Activated CD4-positive, alpha-beta memory T cell treated with anti-CD3 and anti-CD28 coated beads, Interleukin-2, amount 10 ng/mL, durations not matched to agents 7 days and 5 days (primary cell): ENCODE results near the gene CIT. TPM values are rescaled to one million over a fixed set of nuclear protein-coding genes. Genes with fewer than 3 reads are reported as not detected.

Source experiments
- CTCF ChIA-PET: fragments of 350-600 bp; sonication (Branson Sonifier 250); formaldehyde crosslinking; loops from one replicate; lab custom pipeline; 2021; ENCODE audit warnings: antibody characterized with exemption, inconsistent platforms; lab: Charles Lee
- POLR2A ChIA-PET: fragments of 350-600 bp; sonication (Branson Sonifier 250); formaldehyde crosslinking; loops from one replicate; lab custom pipeline; 2021; ENCODE audit warnings: antibody characterized with exemption; lab: Charles Lee
- DNase-seq: peaks from one replicate; pipeline ENCODE4 v3.0.0-alpha.2; 2020
- H3K27ac Mint-ChIP-seq: one replicate; pipeline ENCODE4 v1.8.0; 2021; ENCODE audit warnings: mild to moderate bottlenecking, mixed read lengths
- H3K27me3 Mint-ChIP-seq: one replicate; pipeline ENCODE4 v1.8.0; 2021; ENCODE audit warnings: mixed read lengths
- H3K36me3 Mint-ChIP-seq: one replicate; pipeline ENCODE4 v1.8.0; 2021; ENCODE audit warnings: low read depth, mixed read lengths
- H3K4me1 Mint-ChIP-seq: one replicate; pipeline ENCODE4 v1.8.0; 2021; ENCODE audit warnings: mixed read lengths
- H3K4me3 Mint-ChIP-seq: one replicate; pipeline ENCODE4 v1.8.0; 2021; ENCODE audit warnings: mild to moderate bottlenecking, mixed read lengths
- H3K9me3 Mint-ChIP-seq: one replicate; pipeline ENCODE4 v1.8.0; 2021; ENCODE audit warnings: mixed read lengths
- total RNA-seq, 2 experiments: library from RNA; stranded (reverse); gene quantifications; one replicate each; pipeline ENCODE4 v1.2.3, GENCODE V29; 2021

The CIT gene
- total RNA-seq, 2 experiments from 2014 or later: 92.8 to 100 TPM

GRCh38 chr12:119780786-119781434, 96.2 kb downstream of the CIT start:
- Mint-ChIP-seq H3K4me1 (peaks cover 13% of the 10 kb centered on the region), H3K9me3 (no peaks in the 10 kb centered on the region), H3K36me3 (peaks cover 69% of the 10 kb centered on the region), H3K4me3 (no peak overlapping the region), H3K27me3 (no peaks in the 10 kb centered on the region), H3K27ac (no peak overlapping the region)
- no peak for DNase-seq
- CTCF ChIA-PET: interaction anchor here (1.0 to 2.4 kb wide), 3 partner anchors 11 to 113 kb away, joined by 3 to 6 read pairs (median 3); partner anchors contain the start of gene PRKAB1
- POLR2A ChIA-PET: no interaction called here

- CTCF ChIA-PET: no interaction called here
- Mint-ChIP-seq H3K4me1 (no peaks in the 10 kb centered on the region), H3K9me3 (no peaks in the 10 kb centered on the region), H3K27me3 (no peaks in the 10 kb centered on the region), H3K4me3 (no peak overlapping the region), H3K36me3 (peaks cover 58% of the 10 kb centered on the region), H3K27ac (no peak overlapping the region)
- POLR2A ChIA-PET: no interaction called here
- no peak for DNase-seq
Measured at GRCh38 chr12:119775246-119775895, 101.7 kb downstream of the CIT start.

DNA sequence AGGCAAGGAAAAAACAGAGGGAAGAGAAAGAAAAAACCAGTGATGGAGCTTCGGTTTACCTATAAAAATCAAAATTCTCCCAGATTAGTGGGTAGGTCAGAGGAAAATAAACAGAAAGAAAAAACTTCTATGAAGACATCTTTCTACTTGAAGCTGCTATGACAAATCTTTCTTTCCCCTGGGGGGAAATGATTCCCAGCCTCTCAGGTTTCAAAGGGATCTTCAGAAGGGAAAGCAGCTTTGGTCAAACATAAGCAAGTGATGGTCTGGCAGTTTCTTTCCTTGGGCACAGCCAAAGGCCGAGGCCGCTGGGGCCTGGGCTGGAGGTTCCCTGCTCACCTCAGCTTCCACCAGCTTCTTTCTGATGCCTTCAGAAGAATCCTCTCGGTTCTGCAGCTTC, 104.7 kb downstream of the CIT start:
- H3K4me1 Mint-ChIP-seq: no peaks in the 10 kb centered on the region
- H3K27ac Mint-ChIP-seq: no peak overlapping the region
- H3K27me3 Mint-ChIP-seq: no peaks in the 10 kb centered on the region
- no peak for DNase-seq
- H3K4me3 Mint-ChIP-seq: no peak overlapping the region
- no peaks in the 10 kb centered on the region for H3K9me3 Mint-ChIP-seq
- ChIA-PET POLR2A (no interaction called here), CTCF (no interaction called here)
- peaks cover 60% of the 10 kb centered on the region for H3K36me3 Mint-ChIP-seq

DNA sequence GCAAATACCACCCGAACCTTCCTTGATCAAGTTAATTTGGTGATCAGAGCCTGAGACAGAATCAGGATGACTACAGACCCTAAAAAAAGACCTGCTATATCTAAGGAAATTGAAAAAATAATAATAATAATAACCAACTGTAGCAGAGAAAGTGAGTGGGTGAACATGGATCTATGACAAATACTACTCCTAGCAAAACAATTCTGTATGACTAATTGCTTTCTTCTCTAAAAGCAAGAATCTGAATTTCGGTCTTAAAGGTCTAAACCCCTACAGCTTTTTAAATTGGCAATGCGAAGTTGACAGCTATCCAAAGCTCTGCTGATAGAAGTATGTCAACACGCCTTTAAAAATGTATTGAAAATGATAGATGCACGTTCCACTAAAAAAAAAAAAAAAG, 107.0 kb downstream of the CIT start:
- no peaks in the 10 kb centered on the region for H3K4me1 Mint-ChIP-seq
- ChIA-PET POLR2A (no interaction called here), CTCF (no interaction called here)
- no peak overlapping the region for H3K27ac Mint-ChIP-seq
- H3K9me3 Mint-ChIP-seq: no peaks in the 10 kb centered on the region
- H3K27me3 Mint-ChIP-seq: no peaks in the 10 kb centered on the region
- no peak for DNase-seq
- H3K4me3 Mint-ChIP-seq: no peak overlapping the region
- peaks cover 65% of the 10 kb centered on the region for H3K36me3 Mint-ChIP-seq

DNA sequence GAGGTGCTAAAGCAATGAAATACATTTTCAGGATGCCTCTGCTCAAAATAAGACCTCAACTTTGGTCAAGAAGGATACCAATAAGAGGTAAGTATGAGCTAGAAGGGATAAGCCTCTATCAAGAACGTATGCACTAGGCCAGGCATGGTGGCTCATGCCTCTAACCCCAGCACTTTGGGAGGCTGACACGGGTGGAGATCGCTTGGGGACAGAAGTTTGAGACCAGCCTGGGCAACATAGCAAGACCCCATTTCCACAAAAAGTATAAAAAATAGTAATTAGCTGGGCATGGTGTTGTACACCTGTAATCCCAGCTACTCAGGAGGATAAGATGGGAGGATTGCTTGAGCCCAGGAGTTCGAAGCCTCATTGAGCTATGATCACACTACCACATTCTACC, 114.5 kb downstream of the CIT start:
- Mint-ChIP-seq H3K36me3 (peaks cover 79% of the 10 kb centered on the region), H3K4me3 (no peak overlapping the region), H3K27me3 (no peaks in the 10 kb centered on the region), H3K9me3 (peaks cover 3% of the 10 kb centered on the region), H3K27ac (no peak overlapping the region), H3K4me1 (no peaks in the 10 kb centered on the region)
- DNase-seq: no peak
- ChIA-PET POLR2A (no interaction called here), CTCF (no interaction called here)

DNA sequence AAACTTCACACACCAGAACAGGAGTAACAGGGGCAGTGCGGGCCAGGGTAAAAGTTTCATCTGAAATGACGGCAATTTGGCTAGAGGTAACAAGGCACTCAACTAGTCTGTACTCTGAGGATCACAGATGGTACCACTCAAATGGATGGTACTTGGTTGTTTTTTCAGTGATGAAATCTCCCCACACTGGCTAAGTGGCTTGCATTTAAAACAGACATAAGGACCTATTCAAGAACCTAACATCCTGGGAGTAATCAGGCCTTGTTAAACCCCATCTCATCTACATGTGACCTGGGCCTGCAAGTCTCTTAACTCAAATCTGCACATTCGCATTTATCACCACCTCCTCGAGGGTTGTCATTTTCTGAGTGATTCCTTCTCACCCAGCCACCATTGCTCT, 118.4 kb downstream of the CIT start:
- CTCF ChIA-PET: no interaction called here
- DNase-seq: no peak
- Mint-ChIP-seq H3K27ac (no peak overlapping the region), H3K36me3 (peaks cover 74% of the 10 kb centered on the region), H3K4me1 (no peaks in the 10 kb centered on the region), H3K4me3 (no peak overlapping the region), H3K9me3 (no peaks in the 10 kb centered on the region), H3K27me3 (no peaks in the 10 kb centered on the region)
- POLR2A ChIA-PET: no interaction called here

DNA sequence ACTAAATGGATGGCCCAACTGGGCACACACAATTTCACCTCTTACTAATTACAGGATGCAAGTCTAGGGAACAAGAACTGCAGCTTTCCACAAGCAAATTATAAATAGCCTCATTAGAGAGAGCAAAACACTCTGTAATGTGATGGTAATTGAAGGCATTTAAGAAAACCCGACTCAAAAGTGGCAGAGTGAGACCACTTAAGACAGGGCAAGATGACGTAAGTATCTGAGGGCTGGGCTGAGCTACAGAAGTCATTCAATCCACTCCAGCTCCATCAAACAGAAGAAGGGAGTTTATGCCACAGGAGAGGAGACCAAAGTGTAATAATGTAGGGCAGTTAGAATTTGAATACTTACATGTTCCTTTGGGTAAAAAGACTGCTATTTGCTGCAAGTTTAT, 118.9 kb downstream of the CIT start:
- Mint-ChIP-seq H3K9me3 (no peaks in the 10 kb centered on the region), H3K27ac (no peak overlapping the region), H3K27me3 (no peaks in the 10 kb centered on the region), H3K4me1 (no peaks in the 10 kb centered on the region), H3K4me3 (no peak overlapping the region), H3K36me3 (peaks cover 71% of the 10 kb centered on the region)
- ChIA-PET CTCF (no interaction called here), POLR2A (no interaction called here)
- DNase-seq: no peak

- Mint-ChIP-seq H3K4me3 (no peak overlapping the region), H3K9me3 (no peaks in the 10 kb centered on the region), H3K27ac (no peak overlapping the region), H3K36me3 (peaks cover 74% of the 10 kb centered on the region), H3K27me3 (no peaks in the 10 kb centered on the region), H3K4me1 (no peaks in the 10 kb centered on the region)
- ChIA-PET CTCF (interaction anchor here (0.6 to 1.4 kb wide), 2 partner anchors 84 to 511 kb away, joined by 3 read pairs; partner anchors contain the start of gene PRKAB1), POLR2A (no interaction called here)
- no peak for DNase-seq
Measured at GRCh38 chr12:119751961-119752360, 125.2 kb downstream of the CIT start.

DNA sequence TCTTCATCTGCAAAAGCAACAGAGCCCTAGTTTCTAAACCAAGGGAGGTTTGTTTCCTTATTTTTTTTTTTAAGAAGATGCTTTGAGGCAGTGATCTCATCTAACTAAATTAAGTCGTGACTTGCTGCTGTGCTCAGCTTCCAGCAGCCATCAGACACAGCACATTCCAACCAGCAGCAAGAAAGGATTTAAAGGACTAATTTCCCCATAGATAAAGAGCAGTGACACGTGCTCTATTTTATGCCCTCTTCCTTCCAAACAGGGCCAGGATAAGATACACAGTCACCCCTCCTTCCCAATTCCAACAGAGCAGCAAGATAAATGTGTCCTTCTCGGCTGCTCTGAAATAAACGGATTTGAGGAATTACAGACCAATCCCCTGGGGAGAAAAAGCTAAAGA, 127.5 kb downstream of the CIT start:
- no peaks in the 10 kb centered on the region for H3K4me1 Mint-ChIP-seq
- ChIA-PET CTCF (no interaction called here), POLR2A (no interaction called here)
- DNase-seq: no peak
- H3K9me3 Mint-ChIP-seq: peaks cover 16% of the 10 kb centered on the region
- H3K4me3 Mint-ChIP-seq: no peak overlapping the region
- H3K27ac Mint-ChIP-seq: no peak overlapping the region
- H3K27me3 Mint-ChIP-seq: no peaks in the 10 kb centered on the region
- H3K36me3 Mint-ChIP-seq: peaks cover 84% of the 10 kb centered on the region

DNA sequence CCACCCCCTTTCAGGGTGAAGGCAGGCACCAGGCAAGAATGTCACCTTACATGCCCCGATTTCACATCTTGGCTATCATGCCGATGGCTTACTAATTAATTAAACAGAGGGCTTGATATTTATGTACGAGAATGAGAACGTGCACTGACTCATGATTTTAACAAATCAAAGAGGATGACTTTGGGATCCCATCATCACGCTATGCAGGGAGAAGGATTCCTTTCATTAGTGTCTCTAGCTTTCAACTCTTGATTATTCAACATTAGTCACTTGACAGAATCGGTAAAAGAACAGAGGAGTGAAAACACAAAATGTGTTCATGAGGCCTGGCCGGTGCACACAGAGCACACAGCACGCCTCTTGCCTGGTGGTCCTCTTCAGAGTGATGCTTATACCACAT, 128.6 kb downstream of the CIT start:
- H3K9me3 Mint-ChIP-seq: peaks cover 23% of the 10 kb centered on the region
- no peaks in the 10 kb centered on the region for H3K27me3 Mint-ChIP-seq
- H3K4me1 Mint-ChIP-seq: no peaks in the 10 kb centered on the region
- ChIA-PET POLR2A (no interaction called here), CTCF (no interaction called here)
- H3K36me3 Mint-ChIP-seq: peaks cover 85% of the 10 kb centered on the region
- no peak overlapping the region for H3K4me3 Mint-ChIP-seq
- DNase-seq: no peak
- H3K27ac Mint-ChIP-seq: no peak overlapping the region

GRCh38 chr12:119746169-119746568, 131.0 kb downstream of the CIT start:
- Mint-ChIP-seq H3K9me3 (peaks cover 23% of the 10 kb centered on the region), H3K27me3 (no peaks in the 10 kb centered on the region), H3K4me1 (no peaks in the 10 kb centered on the region), H3K27ac (no peak overlapping the region), H3K36me3 (peaks cover 90% of the 10 kb centered on the region), H3K4me3 (no peak overlapping the region)
- no peak for DNase-seq
- CTCF ChIA-PET: no interaction called here
- POLR2A ChIA-PET: no interaction called here

- peaks cover 88% of the 10 kb centered on the region for H3K36me3 Mint-ChIP-seq
- POLR2A ChIA-PET: no interaction called here
- H3K4me1 Mint-ChIP-seq: no peaks in the 10 kb centered on the region
- no peak for DNase-seq
- no peak overlapping the region for H3K27ac Mint-ChIP-seq
- H3K9me3 Mint-ChIP-seq: peaks cover 23% of the 10 kb centered on the region
- no peak overlapping the region for H3K4me3 Mint-ChIP-seq
- no peaks in the 10 kb centered on the region for H3K27me3 Mint-ChIP-seq
- CTCF ChIA-PET: no interaction called here
Measured at GRCh38 chr12:119744900-119745606, 132.1 kb downstream of the CIT start.

- peaks cover 76% of the 10 kb centered on the region for H3K36me3 Mint-ChIP-seq
- H3K4me1 Mint-ChIP-seq: no peaks in the 10 kb centered on the region
- H3K27me3 Mint-ChIP-seq: no peaks in the 10 kb centered on the region
- no peak for DNase-seq
- ChIA-PET CTCF (no interaction called here), POLR2A (no interaction called here)
- H3K9me3 Mint-ChIP-seq: peaks cover 23% of the 10 kb centered on the region
- no peak overlapping the region for H3K27ac Mint-ChIP-seq
- H3K4me3 Mint-ChIP-seq: no peak overlapping the region
Measured at GRCh38 chr12:119742700-119743099, 134.4 kb downstream of the CIT start.
